K562 (cell line): ENCODE measurements around the gene SAT2. TPM values are rescaled to one million over a fixed set of nuclear protein-coding genes. Genes with fewer than 3 reads are reported as not detected.

ENCODE experiments used
- ATF2 ChIP-seq: sonication (generic); formaldehyde crosslinking; IDR thresholded peaks from 2 replicates; pipeline ENCODE4 v1.8.1; 2022; ENCODE audit warnings: missing genetic modification reagents
- EGR1 ChIP-seq: fragments of 450-650 bp; conservative IDR thresholded peaks from 2 replicates; pipeline ENCODE4 v1.6.1; 2017; ENCODE audit warnings: mild to moderate bottlenecking
- FIP1L1 ChIP-seq: fragments of 200-400 bp; formaldehyde crosslinking; IDR thresholded peaks from 2 replicates; pipeline ENCODE4 v1.6.1; 2018; ENCODE audit warnings: mild to moderate bottlenecking, low read depth, low read length; ENCODE audit not compliant: poor library complexity, severe bottlenecking
- HEY1 ChIP-seq: fragments of 250-450 bp; sonication (Bioruptor Pico); IDR thresholded peaks from 2 replicates; pipeline ENCODE4 v1.5.0; 2020; ENCODE audit warnings: mild to moderate bottlenecking, moderate library complexity, borderline replicate concordance
- HNRNPUL1 ChIP-seq: fragments of 200-400 bp; formaldehyde crosslinking; IDR thresholded peaks from 2 replicates; pipeline ENCODE4 v1.6.1; 2017; ENCODE audit warnings: low read length
- IFI16 ChIP-seq: fragments of 250-450 bp; sonication (Bioruptor Pico); IDR thresholded peaks from 2 replicates; pipeline ENCODE4 v2.1.2; 2022; ENCODE audit warnings: mild to moderate bottlenecking, inconsistent platforms
- JUNB ChIP-seq: fragments of 450-650 bp; formaldehyde crosslinking; conservative IDR thresholded peaks from 2 replicates; pipeline ENCODE4 v1.4.0; 2020; ENCODE audit warnings: mild to moderate bottlenecking
- MAFG ChIP-seq: fragments of 450-650 bp; conservative IDR thresholded peaks from 2 replicates; pipeline ENCODE4 v1.6.1; 2016; ENCODE audit warnings: missing genetic modification characterization, missing compliant biosample characterization
- MECOM ChIP-seq: fragments of 250-450 bp; sonication (Bioruptor Pico); IDR thresholded peaks from 2 replicates; pipeline ENCODE4 v1.8.0; 2022; ENCODE audit warnings: inconsistent platforms
- NCOA4 ChIP-seq: fragments of 450-650 bp; IDR thresholded peaks from 2 replicates; pipeline ENCODE4 v1.6.1; 2018; ENCODE audit warnings: mild to moderate bottlenecking; ENCODE audit not compliant: partially characterized antibody
- NUFIP1 ChIP-seq: fragments of 450-650 bp; IDR thresholded peaks from 2 replicates; pipeline ENCODE4 v1.6.1; 2018; ENCODE audit not compliant: partially characterized antibody
- RBM14 ChIP-seq: fragments of 200-400 bp; formaldehyde crosslinking; IDR thresholded peaks from 2 replicates; pipeline ENCODE4 v1.6.1; 2018; ENCODE audit warnings: low read depth, mild to moderate bottlenecking, low read length, moderate library complexity, borderline replicate concordance; ENCODE audit not compliant: insufficient read depth
- RBM17 ChIP-seq: fragments of 200-400 bp; formaldehyde crosslinking; IDR thresholded peaks from 2 replicates; pipeline ENCODE4 v1.6.1; 2017; ENCODE audit warnings: low read depth, mild to moderate bottlenecking, low read length, borderline replicate concordance
- RUNX1 ChIP-seq: sonication (generic); IDR thresholded peaks from 2 replicates; pipeline ENCODE4 v1.6.1; 2016; ENCODE audit warnings: antibody characterized with exemption, low read depth
- THAP7 ChIP-seq: fragments of 250-450 bp; sonication (Bioruptor Pico); IDR thresholded peaks from 2 replicates; pipeline ENCODE4 v1.5.0; 2021
- ZEB2 ChIP-seq: fragments of 450-650 bp; IDR thresholded peaks from 2 replicates; pipeline ENCODE4 v1.6.1; 2016
- ZNF134 ChIP-seq: fragments of 250-450 bp; sonication (Bioruptor Pico); conservative IDR thresholded peaks from 2 replicates; pipeline ENCODE4 v1.4.0; 2020
- ZNF77 ChIP-seq: fragments of 250-450 bp; sonication (Bioruptor Pico); IDR thresholded peaks from 2 replicates; pipeline ENCODE4 v1.5.0; 2020
- polyA plus RNA-seq, 8 experiments: library from polyadenylated mRNA; depleted of rRNA in 4 of 8; stranded (reverse) in 5 of 8; unstranded in 3 of 8; fragments of >200 nt; fragmentation: Nextera tagmentation in 2 of 8; fragmentation: Illumina TruSeq in 1 of 8; extraction: Ambion mirVana in 2 of 8; extraction: Trizol in 1 of 8; gene quantifications; 2 replicates each; pipeline versions ENCODE4 v1.2.1 to v1.2.3, GENCODE V29; 2011 to 2014; ENCODE audit warnings: inconsistent platforms in 1 of 8, missing spikeins in 1 of 8
- total RNA-seq, 7 experiments: library from RNA; depleted of rRNA in 6 of 7; stranded (reverse); fragments of >200 nt in 6 of 7; fragmentation: Illumina TruSeq in 2 of 7; extraction: Trizol in 2 of 7; gene quantifications; 2 replicates each; pipeline versions ENCODE4 v1.2.1 to v1.2.3, GENCODE V29; 2011 to 2021; ENCODE audit warnings: low replicate concordance in 1 of 7
- TF ChIP-seq, protein P1 (sequence below): fragments of 450-650 bp; IDR thresholded peaks from 2 replicates; pipeline ENCODE4 v1.6.1; 2016; ENCODE audit warnings: missing biosample characterization, missing genetic modification characterization
- TF ChIP-seq, protein P2 (sequence below): fragments of 250-450 bp; sonication (Bioruptor Pico); IDR thresholded peaks from 2 replicates; pipeline ENCODE4 v1.5.0; 2020; ENCODE audit warnings: mild to moderate bottlenecking, borderline replicate concordance
- TF ChIP-seq, protein P3 (sequence below): sonication (generic); formaldehyde crosslinking; IDR thresholded peaks from 2 replicates; pipeline ENCODE4 v1.8.0; 2023; ENCODE audit warnings: mild to moderate bottlenecking, missing genetic modification reagents

The SAT2 gene
- total and polyA plus RNA-seq, 9 of the 15 experiments (the other 6 are each of a cell fraction or from before 2014, with no cell fraction given) = 2.0 to 8.0 (median 5.3) TPM

DNA sequence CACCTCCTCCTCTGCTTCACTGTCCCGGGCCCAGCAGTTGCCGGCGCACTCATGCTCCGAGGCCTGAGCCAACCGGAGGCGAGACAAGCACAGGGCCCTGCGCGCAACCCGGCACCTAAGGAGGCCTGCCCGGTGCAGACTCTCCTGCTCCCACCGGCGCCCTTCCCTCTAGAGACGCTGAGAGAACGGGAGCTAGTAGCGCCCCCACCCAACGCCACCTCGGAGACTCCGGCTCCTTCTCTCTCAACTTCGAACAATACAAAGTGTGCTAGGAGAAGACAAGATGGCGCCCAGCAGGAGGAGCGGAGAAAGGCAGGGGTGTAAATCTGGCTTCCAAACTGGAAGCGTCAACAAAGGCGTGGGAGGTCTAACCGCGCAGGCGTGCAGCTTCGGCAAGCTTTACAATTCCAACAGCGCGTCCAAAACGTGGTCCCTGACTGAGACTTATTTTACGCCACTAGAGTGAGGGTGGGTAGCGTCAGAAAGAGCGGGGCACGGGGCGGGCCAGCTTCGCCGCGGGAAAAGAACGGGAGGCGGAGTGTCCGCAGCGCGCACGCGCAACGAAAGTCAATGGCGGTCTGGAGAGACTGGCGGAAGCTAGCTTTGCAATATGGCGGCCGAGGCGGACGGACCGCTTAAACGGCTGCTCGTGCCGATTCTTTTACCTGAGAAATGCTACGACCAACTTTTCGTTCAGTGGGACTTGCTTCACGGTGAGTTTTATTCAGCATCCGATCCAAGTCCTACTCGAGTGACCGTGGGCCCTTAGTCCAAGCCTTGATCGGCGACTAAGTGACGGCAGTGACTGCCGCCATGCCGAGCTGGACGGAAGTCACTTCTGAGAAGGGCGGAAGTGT, 44.1 kb downstream of the SAT2 start, which contains the start of gene MPDU1 (continued):
- TF ChIP-seq, protein P1, sequence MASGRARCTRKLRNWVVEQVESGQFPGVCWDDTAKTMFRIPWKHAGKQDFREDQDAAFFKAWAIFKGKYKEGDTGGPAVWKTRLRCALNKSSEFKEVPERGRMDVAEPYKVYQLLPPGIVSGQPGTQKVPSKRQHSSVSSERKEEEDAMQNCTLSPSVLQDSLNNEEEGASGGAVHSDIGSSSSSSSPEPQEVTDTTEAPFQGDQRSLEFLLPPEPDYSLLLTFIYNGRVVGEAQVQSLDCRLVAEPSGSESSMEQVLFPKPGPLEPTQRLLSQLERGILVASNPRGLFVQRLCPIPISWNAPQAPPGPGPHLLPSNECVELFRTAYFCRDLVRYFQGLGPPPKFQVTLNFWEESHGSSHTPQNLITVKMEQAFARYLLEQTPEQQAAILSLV (tag) = peak; percentile 48; the same call in 1 of the 2 replicates
- no peak for TF ChIP-seq MECOM
- no peak for TF ChIP-seq RUNX1
- no peak for TF ChIP-seq MAFG
- TF ChIP-seq HEY1 (CRISPR knock-in tag) = no peak
- no peak for TF ChIP-seq ATF2 (CRISPR knock-in tag)
- peak; percentile 47; the same call in 1 of the 2 replicates for TF ChIP-seq THAP7 (CRISPR knock-in tag)
- TF ChIP-seq NUFIP1 = no peak
- no peak for TF ChIP-seq ZEB2
- TF ChIP-seq RBM14 = no peak
- TF ChIP-seq ZNF134 (CRISPR knock-in tag) = no peak
- TF ChIP-seq, protein P2, sequence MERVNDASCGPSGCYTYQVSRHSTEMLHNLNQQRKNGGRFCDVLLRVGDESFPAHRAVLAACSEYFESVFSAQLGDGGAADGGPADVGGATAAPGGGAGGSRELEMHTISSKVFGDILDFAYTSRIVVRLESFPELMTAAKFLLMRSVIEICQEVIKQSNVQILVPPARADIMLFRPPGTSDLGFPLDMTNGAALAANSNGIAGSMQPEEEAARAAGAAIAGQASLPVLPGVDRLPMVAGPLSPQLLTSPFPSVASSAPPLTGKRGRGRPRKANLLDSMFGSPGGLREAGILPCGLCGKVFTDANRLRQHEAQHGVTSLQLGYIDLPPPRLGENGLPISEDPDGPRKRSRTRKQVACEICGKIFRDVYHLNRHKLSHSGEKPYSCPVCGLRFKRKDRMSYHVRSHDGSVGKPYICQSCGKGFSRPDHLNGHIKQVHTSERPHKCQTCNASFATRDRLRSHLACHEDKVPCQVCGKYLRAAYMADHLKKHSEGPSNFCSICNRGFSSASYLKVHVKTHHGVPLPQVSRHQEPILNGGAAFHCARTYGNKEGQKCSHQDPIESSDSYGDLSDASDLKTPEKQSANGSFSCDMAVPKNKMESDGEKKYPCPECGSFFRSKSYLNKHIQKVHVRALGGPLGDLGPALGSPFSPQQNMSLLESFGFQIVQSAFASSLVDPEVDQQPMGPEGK (CRISPR knock-in tag) = 0 out of 2 replicates have a peak, but pooled peaks have one; percentile 37
- no peak for TF ChIP-seq ZNF77
- no peak for TF ChIP-seq IFI16
- TF ChIP-seq, protein P3, sequence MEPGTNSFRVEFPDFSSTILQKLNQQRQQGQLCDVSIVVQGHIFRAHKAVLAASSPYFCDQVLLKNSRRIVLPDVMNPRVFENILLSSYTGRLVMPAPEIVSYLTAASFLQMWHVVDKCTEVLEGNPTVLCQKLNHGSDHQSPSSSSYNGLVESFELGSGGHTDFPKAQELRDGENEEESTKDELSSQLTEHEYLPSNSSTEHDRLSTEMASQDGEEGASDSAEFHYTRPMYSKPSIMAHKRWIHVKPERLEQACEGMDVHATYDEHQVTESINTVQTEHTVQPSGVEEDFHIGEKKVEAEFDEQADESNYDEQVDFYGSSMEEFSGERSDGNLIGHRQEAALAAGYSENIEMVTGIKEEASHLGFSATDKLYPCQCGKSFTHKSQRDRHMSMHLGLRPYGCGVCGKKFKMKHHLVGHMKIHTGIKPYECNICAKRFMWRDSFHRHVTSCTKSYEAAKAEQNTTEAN = no peak
- TF ChIP-seq FIP1L1 = no peak
- TF ChIP-seq NCOA4 = no peak
- TF ChIP-seq HNRNPUL1 = no peak
- peak; percentile 92 for TF ChIP-seq EGR1
- no peak for TF ChIP-seq JUNB
- TF ChIP-seq RBM17 = no peak
